ENCODE measurements around the gene CTBP2. TPM values are rescaled to one million over a fixed set of nuclear protein-coding genes. Genes with fewer than 3 reads are reported as not detected.

Gene CTBP2
- total RNA-seq, 1 experiment from 2014 or later, result 77.8 TPM

GRCh38 chr10:125066764-125067450, 93.5 kb downstream of the CTBP2 start:
- Histone ChIP-seq H3K4me1 (ENCODE audit: insufficient read depth, low read length, poor library complexity, severe bottlenecking) (peaks cover 24% of the 10 kb centered on the region), H3K36me3 (ENCODE audit: insufficient read depth, low read length, poor library complexity, severe bottlenecking) (no peaks in the 10 kb centered on the region), H3K27me3 (replicated peaks; ENCODE audit: insufficient read depth, low read depth, low read length, poor library complexity) (no peaks in the 10 kb centered on the region), H3K27ac (ENCODE audit: low read depth, low read length, poor library complexity, severe bottlenecking) (no peak overlapping the region), H3K9me3 (ENCODE audit: low read depth, low read length, poor library complexity, severe bottlenecking) (no peaks in the 10 kb centered on the region), H3K4me3 (ENCODE audit: low read depth, low read length, poor library complexity, severe bottlenecking) (no peak overlapping the region)
- CTCF ChIA-PET, result no interaction called here
- POLR2A ChIA-PET (ENCODE audit: low non-redundant PET), result no interaction called here
- no peak for TF ChIP-seq EZH2 (IDR thresholded peaks at IDR 0.05; ENCODE audit: borderline replicate concordance, low read depth, low read length, poor library complexity, severe bottlenecking)
- TF ChIP-seq CTCF (conservative IDR thresholded peaks at IDR 0.05; ENCODE audit: low read depth, low read length), result no peak
- no peak for DNase-seq (ENCODE audit: low spot score)
- intact Hi-C loops (cut with micrococcal nuclease; ENCODE audit: unreplicated experiment), result no loop called here
- no TSS peak for BruUV-seq (replicated peaks)

GRCh38 chr10:125064681-125065492, 95.5 kb downstream of the CTBP2 start:
- Histone ChIP-seq H3K27me3 (replicated peaks; ENCODE audit: insufficient read depth, low read depth, low read length, poor library complexity) (no peaks in the 10 kb centered on the region), H3K4me1 (ENCODE audit: insufficient read depth, low read length, poor library complexity, severe bottlenecking) (peaks cover 40% of the 10 kb centered on the region), H3K4me3 (ENCODE audit: low read depth, low read length, poor library complexity, severe bottlenecking) (no peak overlapping the region), H3K27ac (ENCODE audit: low read depth, low read length, poor library complexity, severe bottlenecking) (peak overlapping the region; percentile 30), H3K9me3 (ENCODE audit: low read depth, low read length, poor library complexity, severe bottlenecking) (no peaks in the 10 kb centered on the region), H3K36me3 (ENCODE audit: insufficient read depth, low read length, poor library complexity, severe bottlenecking) (peaks cover 6% of the 10 kb centered on the region)
- POLR2A ChIA-PET (ENCODE audit: low non-redundant PET), result interaction anchor here (0.6 kb wide), 1 partner anchor 149 kb away, joined by 4 read pairs; no protein-coding TSS in a partner anchor
- intact Hi-C loops (cut with micrococcal nuclease; ENCODE audit: unreplicated experiment), result loop anchor here (2.0 to 5.0 kb wide), 2 partner anchors 38 to 73 kb away; no protein-coding TSS in a partner anchor
- TF ChIP-seq EZH2 (IDR thresholded peaks at IDR 0.05; ENCODE audit: borderline replicate concordance, low read depth, low read length, poor library complexity, severe bottlenecking), result no peak
- no peak for TF ChIP-seq CTCF (conservative IDR thresholded peaks at IDR 0.05; ENCODE audit: low read depth, low read length)
- CTCF ChIA-PET, result no interaction called here
- no TSS peak for BruUV-seq (replicated peaks)
- DNase-seq (ENCODE audit: low spot score), result no peak

- no peaks in the 10 kb centered on the region for H3K27me3 ChIP-seq (replicated peaks; ENCODE audit: insufficient read depth, low read depth, low read length, poor library complexity)
- no TSS peak for BruUV-seq (replicated peaks)
- intact Hi-C loops (cut with micrococcal nuclease; ENCODE audit: unreplicated experiment), result loop anchor here (5.0 kb wide), 1 partner anchor 71 kb away; no protein-coding TSS in a partner anchor
- H3K27ac ChIP-seq (ENCODE audit: low read depth, low read length, poor library complexity, severe bottlenecking), result no peak overlapping the region
- ChIA-PET POLR2A (ENCODE audit: low non-redundant PET) (interaction anchor here (0.6 kb wide), 1 partner anchor 11 kb away, joined by 3 read pairs; no protein-coding TSS in a partner anchor), CTCF (interaction anchor here (2.2 kb wide), 1 partner anchor 15 kb away, joined by 7 read pairs; no protein-coding TSS in a partner anchor)
- peaks cover 9% of the 10 kb centered on the region for H3K36me3 ChIP-seq (ENCODE audit: insufficient read depth, low read length, poor library complexity, severe bottlenecking)
- no peak for TF ChIP-seq EZH2 (IDR thresholded peaks at IDR 0.05; ENCODE audit: borderline replicate concordance, low read depth, low read length, poor library complexity, severe bottlenecking)
- no peak for TF ChIP-seq CTCF (conservative IDR thresholded peaks at IDR 0.05; ENCODE audit: low read depth, low read length)
- DNase-seq (ENCODE audit: low spot score), result no peak
- H3K4me1 ChIP-seq (ENCODE audit: insufficient read depth, low read length, poor library complexity, severe bottlenecking), result peaks cover 45% of the 10 kb centered on the region
- no peak overlapping the region for H3K4me3 ChIP-seq (ENCODE audit: low read depth, low read length, poor library complexity, severe bottlenecking)
- no peaks in the 10 kb centered on the region for H3K9me3 ChIP-seq (ENCODE audit: low read depth, low read length, poor library complexity, severe bottlenecking)
Observed at GRCh38 chr10:125063256-125063925, 97.0 kb downstream of the CTBP2 start.
